H1 (cell line): ENCODE data around the gene CREB3L1. TPM values are rescaled to one million over a fixed set of nuclear protein-coding genes. Genes with fewer than 3 reads are reported as not detected.

ENCODE experiments used
- EGR1 ChIP-seq: IDR thresholded peaks from 2 replicates; pipeline ENCODE4 v1.6.1; 2011; ENCODE audit warnings: low read depth, low read length, borderline replicate concordance
- MAFK ChIP-seq: IDR thresholded peaks from 2 replicates; pipeline ENCODE4 v1.6.1; 2012; ENCODE audit warnings: low read depth, mild to moderate bottlenecking, improper control_type of control experiment, low read length
- NRF1 ChIP-seq: IDR thresholded peaks from 2 replicates; pipeline ENCODE4 v1.6.1; 2011; ENCODE audit warnings: mild to moderate bottlenecking, low read depth, low read length, improper control_type of control experiment
- POLR2AphosphoS5 ChIP-seq: IDR thresholded peaks from 2 replicates; pipeline ENCODE4 v1.6.1; 2011; ENCODE audit warnings: low read depth, low read length
- RAD21 ChIP-seq, 2 experiments: IDR thresholded peaks in 1 of 2; conservative IDR thresholded peaks in 1 of 2; 2 replicates each; pipeline ENCODE4 v1.6.1; 2011; ENCODE audit warnings: low read depth in 2 of 2, low read length in 2 of 2, improper control_type of control experiment in 1 of 2, inconsistent platforms in 1 of 2, mild to moderate bottlenecking in 1 of 2, moderate library complexity in 1 of 2
- RNF2 ChIP-seq: fragments of 200-900, 300-1000 bp; sonication (generic); IDR thresholded peaks from 2 replicates; pipeline ENCODE4 v1.7.1; 2016; ENCODE audit warnings: borderline replicate concordance, low read depth, mild to moderate bottlenecking, antibody characterized with exemption, low read length; ENCODE audit not compliant: poor library complexity, severe bottlenecking; ENCODE audit errors: missing control alignments
- SIN3A ChIP-seq, 2 experiments: IDR thresholded peaks in 1 of 2; conservative IDR thresholded peaks in 1 of 2; 2 replicates each; pipeline ENCODE4 v1.6.1; 2011 to 2012; ENCODE audit warnings: low read length in 2 of 2, improper control_type of control experiment in 1 of 2, low read depth in 1 of 2, mild to moderate bottlenecking in 1 of 2
- SP1 ChIP-seq: IDR thresholded peaks from 2 replicates; pipeline ENCODE4 v1.6.1; 2011; ENCODE audit warnings: low read depth, low read length
- ZNF274 ChIP-seq: IDR thresholded peaks from 2 replicates; pipeline ENCODE4 v1.7.0; 2012; ENCODE audit warnings: low read length, borderline replicate concordance; ENCODE audit errors: extremely low read depth
- polyA plus RNA-seq, 7 experiments: library from polyadenylated mRNA; depleted of rRNA in 3 of 7; stranded (reverse) in 5 of 7; unstranded in 2 of 7; fragments of >200 nt in 5 of 7; fragments of 200-250 nt in 2 of 7; gene quantifications; 1 replicate in 5 of 7; 2 replicates in 1 of 7; 4 replicates in 1 of 7; pipeline versions ENCODE4 v1.2.1 to v1.2.3, GENCODE V29; 2011 to 2013; ENCODE audit warnings: missing spikeins in 2 of 7, mixed read lengths in 2 of 7
- total RNA-seq: library from RNA; stranded (reverse); fragmentation: NEBNext Ultra II Directional; extraction: Animal tissue kit (Norgen Biotek cat#: 25700); gene quantifications from 2 replicates; pipeline ENCODE4 v1.2.1, GENCODE V29; 2021
- TF ChIP-seq, protein P1 (sequence below): fragments of 300-600 bp; sonication (generic); IDR thresholded peaks from 2 replicates; pipeline ENCODE4 v1.7.1; 2012; ENCODE audit warnings: low read length, moderate library complexity, mild to moderate bottlenecking, inconsistent platforms; ENCODE audit not compliant: insufficient replicate concordance

Gene CREB3L1
- total and polyA plus RNA-seq, 2 of the 8 experiments (the other 6 are each of a cell fraction or from before 2014, with no cell fraction given), result 4.1 to 12.7 TPM

- TF ChIP-seq, protein P1, sequence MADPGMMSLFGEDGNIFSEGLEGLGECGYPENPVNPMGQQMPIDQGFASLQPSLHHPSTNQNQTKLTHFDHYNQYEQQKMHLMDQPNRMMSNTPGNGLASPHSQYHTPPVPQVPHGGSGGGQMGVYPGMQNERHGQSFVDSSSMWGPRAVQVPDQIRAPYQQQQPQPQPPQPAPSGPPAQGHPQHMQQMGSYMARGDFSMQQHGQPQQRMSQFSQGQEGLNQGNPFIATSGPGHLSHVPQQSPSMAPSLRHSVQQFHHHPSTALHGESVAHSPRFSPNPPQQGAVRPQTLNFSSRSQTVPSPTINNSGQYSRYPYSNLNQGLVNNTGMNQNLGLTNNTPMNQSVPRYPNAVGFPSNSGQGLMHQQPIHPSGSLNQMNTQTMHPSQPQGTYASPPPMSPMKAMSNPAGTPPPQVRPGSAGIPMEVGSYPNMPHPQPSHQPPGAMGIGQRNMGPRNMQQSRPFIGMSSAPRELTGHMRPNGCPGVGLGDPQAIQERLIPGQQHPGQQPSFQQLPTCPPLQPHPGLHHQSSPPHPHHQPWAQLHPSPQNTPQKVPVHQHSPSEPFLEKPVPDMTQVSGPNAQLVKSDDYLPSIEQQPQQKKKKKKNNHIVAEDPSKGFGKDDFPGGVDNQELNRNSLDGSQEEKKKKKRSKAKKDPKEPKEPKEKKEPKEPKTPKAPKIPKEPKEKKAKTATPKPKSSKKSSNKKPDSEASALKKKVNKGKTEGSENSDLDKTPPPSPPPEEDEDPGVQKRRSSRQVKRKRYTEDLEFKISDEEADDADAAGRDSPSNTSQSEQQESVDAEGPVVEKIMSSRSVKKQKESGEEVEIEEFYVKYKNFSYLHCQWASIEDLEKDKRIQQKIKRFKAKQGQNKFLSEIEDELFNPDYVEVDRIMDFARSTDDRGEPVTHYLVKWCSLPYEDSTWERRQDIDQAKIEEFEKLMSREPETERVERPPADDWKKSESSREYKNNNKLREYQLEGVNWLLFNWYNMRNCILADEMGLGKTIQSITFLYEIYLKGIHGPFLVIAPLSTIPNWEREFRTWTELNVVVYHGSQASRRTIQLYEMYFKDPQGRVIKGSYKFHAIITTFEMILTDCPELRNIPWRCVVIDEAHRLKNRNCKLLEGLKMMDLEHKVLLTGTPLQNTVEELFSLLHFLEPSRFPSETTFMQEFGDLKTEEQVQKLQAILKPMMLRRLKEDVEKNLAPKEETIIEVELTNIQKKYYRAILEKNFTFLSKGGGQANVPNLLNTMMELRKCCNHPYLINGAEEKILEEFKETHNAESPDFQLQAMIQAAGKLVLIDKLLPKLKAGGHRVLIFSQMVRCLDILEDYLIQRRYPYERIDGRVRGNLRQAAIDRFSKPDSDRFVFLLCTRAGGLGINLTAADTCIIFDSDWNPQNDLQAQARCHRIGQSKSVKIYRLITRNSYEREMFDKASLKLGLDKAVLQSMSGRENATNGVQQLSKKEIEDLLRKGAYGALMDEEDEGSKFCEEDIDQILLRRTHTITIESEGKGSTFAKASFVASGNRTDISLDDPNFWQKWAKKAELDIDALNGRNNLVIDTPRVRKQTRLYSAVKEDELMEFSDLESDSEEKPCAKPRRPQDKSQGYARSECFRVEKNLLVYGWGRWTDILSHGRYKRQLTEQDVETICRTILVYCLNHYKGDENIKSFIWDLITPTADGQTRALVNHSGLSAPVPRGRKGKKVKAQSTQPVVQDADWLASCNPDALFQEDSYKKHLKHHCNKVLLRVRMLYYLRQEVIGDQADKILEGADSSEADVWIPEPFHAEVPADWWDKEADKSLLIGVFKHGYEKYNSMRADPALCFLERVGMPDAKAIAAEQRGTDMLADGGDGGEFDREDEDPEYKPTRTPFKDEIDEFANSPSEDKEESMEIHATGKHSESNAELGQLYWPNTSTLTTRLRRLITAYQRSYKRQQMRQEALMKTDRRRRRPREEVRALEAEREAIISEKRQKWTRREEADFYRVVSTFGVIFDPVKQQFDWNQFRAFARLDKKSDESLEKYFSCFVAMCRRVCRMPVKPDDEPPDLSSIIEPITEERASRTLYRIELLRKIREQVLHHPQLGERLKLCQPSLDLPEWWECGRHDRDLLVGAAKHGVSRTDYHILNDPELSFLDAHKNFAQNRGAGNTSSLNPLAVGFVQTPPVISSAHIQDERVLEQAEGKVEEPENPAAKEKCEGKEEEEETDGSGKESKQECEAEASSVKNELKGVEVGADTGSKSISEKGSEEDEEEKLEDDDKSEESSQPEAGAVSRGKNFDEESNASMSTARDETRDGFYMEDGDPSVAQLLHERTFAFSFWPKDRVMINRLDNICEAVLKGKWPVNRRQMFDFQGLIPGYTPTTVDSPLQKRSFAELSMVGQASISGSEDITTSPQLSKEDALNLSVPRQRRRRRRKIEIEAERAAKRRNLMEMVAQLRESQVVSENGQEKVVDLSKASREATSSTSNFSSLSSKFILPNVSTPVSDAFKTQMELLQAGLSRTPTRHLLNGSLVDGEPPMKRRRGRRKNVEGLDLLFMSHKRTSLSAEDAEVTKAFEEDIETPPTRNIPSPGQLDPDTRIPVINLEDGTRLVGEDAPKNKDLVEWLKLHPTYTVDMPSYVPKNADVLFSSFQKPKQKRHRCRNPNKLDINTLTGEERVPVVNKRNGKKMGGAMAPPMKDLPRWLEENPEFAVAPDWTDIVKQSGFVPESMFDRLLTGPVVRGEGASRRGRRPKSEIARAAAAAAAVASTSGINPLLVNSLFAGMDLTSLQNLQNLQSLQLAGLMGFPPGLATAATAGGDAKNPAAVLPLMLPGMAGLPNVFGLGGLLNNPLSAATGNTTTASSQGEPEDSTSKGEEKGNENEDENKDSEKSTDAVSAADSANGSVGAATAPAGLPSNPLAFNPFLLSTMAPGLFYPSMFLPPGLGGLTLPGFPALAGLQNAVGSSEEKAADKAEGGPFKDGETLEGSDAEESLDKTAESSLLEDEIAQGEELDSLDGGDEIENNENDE, result no peak
- TF ChIP-seq EGR1 (no peak), NRF1 (no peak), ZNF274 (no peak), RNF2 (no peak), POLR2AphosphoS5 (no peak), SIN3A (conservative IDR thresholded peaks at IDR 0.05 in 1 of 2, IDR thresholded peaks at IDR 0.05 in 1 of 2; ENCODE audit: low read depth in 1 of 2, low read length in 2 of 2) (no peak), MAFK (no peak), RAD21 (IDR thresholded peaks at IDR 0.05 in 1 of 2, conservative IDR thresholded peaks at IDR 0.05 in 1 of 2; ENCODE audit: low read depth in 2 of 2, low read length in 2 of 2) (no peak), SP1 (no peak)
Observed at GRCh38 chr11:46345881-46346484, 68.5 kb downstream of the CREB3L1 start (continued).
